Measurements from ENCODE around the gene GLIS2.

Gene GLIS2

GRCh38 chr16:4372578-4373355, 56.9 kb downstream of the GLIS2 start:
- DNase-seq: no peak

- DNase-seq: no peak
These were observed 57.6 kb downstream of the GLIS2 start for GRCh38 chr16:4373356-4373908.

GRCh38 chr16:4373909-4374742, 58.3 kb downstream of the GLIS2 start:
- no peak for DNase-seq

- DNase-seq: no peak
These were observed 59.9 kb downstream of the GLIS2 start for GRCh38 chr16:4375717-4376116.

GRCh38 chr16:4376126-4376892, 60.4 kb downstream of the GLIS2 start:
- DNase-seq: no peak

- no peak for DNase-seq
These were observed 61.2 kb downstream of the GLIS2 start for GRCh38 chr16:4376893-4377572.

- no peak for DNase-seq
These were observed 61.8 kb downstream of the GLIS2 start for GRCh38 chr16:4377573-4378154.

- no peak for DNase-seq
These were observed 62.3 kb downstream of the GLIS2 start for GRCh38 chr16:4378161-4378666.

GRCh38 chr16:4378999-4379690, 63.3 kb downstream of the GLIS2 start:
- DNase-seq: no peak

- DNase-seq: no peak
These were observed 64.5 kb downstream of the GLIS2 start for GRCh38 chr16:4380119-4381063.

- DNase-seq: no peak
These were observed 65.4 kb downstream of the GLIS2 start for GRCh38 chr16:4381072-4381934.

GRCh38 chr16:4381935-4382794, 66.3 kb downstream of the GLIS2 start:
- no peak for DNase-seq

GRCh38 chr16:4382795-4383357, 67.0 kb downstream of the GLIS2 start:
- DNase-seq: no peak

- DNase-seq: no peak
These were observed 68.0 kb downstream of the GLIS2 start for GRCh38 chr16:4383591-4384444.

- DNase-seq: no peak
These were observed 68.7 kb downstream of the GLIS2 start for GRCh38 chr16:4384509-4384942.

GRCh38 chr16:4385066-4385788, 69.4 kb downstream of the GLIS2 start:
- no peak for DNase-seq

Data from activated CD8-positive, alpha-beta memory T cell treated with anti-CD3 and anti-CD28 coated beads, Interleukin-2, amount 50 U/mL, for 4 hours (primary cell).